ENCODE data around the gene TMEM175.
A peak's percentile ranks its signal among the peaks of the same experiment; 100 is the strongest.

The TMEM175 gene

DNA sequence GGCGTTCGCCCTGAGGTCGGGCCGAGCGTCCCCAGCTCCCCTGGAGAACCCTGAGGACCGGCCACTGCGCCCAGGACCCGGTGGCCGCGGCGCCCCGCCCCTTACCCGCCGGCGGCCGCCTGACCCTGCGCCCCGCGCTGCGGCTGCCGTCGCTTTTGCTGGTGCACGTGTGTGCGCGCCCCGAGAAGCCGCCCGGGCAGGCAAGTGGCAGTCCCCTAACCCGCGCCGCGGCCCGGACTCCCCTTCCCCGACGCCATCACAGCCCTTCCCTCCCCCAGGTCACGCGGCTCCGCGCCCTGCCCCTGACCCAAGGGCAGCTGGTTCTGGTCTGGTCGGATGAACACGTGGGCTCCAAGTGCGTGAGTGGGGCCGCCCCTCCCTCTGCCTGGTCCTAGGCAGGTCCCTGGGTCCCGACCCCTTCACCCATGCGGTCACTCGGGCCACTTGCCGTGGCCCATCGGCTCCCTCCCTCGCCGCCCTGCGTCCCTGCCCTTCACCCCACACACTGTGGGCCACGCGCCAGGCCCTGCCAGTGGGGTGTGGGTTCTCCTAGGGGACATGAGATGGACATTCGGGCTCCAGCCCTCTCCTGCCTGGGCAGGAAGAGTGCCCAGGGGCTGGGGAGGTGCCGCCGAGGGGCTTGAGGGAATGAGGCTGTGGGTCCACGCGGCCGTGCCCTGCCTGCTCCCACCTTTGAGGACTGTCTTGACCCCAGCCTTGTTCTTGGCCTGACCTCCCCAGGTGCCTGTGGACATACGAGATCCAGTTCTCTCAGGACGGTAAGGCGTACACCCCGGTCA, 71.2 kb downstream of the TMEM175 start:
- peaks cover 83% of the 10 kb centered on the region for H3K27me3 Mint-ChIP-seq (ENCODE audit: low read depth)
- no peak overlapping the region for H3K4me3 Mint-ChIP-seq
- peaks cover 7% of the 10 kb centered on the region for H3K4me1 Mint-ChIP-seq
- H3K27ac Mint-ChIP-seq: no peak overlapping the region
- TF ChIP-seq, protein P1, sequence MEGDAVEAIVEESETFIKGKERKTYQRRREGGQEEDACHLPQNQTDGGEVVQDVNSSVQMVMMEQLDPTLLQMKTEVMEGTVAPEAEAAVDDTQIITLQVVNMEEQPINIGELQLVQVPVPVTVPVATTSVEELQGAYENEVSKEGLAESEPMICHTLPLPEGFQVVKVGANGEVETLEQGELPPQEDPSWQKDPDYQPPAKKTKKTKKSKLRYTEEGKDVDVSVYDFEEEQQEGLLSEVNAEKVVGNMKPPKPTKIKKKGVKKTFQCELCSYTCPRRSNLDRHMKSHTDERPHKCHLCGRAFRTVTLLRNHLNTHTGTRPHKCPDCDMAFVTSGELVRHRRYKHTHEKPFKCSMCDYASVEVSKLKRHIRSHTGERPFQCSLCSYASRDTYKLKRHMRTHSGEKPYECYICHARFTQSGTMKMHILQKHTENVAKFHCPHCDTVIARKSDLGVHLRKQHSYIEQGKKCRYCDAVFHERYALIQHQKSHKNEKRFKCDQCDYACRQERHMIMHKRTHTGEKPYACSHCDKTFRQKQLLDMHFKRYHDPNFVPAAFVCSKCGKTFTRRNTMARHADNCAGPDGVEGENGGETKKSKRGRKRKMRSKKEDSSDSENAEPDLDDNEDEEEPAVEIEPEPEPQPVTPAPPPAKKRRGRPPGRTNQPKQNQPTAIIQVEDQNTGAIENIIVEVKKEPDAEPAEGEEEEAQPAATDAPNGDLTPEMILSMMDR (IDR thresholded peaks at IDR 0.05; ENCODE audit: unreplicated experiment in 3 of 3): no peak
- peaks cover 6% of the 10 kb centered on the region for H3K9me3 Mint-ChIP-seq
- H3K36me3 Mint-ChIP-seq (ENCODE audit: low read depth): no peaks in the 10 kb centered on the region

DNA sequence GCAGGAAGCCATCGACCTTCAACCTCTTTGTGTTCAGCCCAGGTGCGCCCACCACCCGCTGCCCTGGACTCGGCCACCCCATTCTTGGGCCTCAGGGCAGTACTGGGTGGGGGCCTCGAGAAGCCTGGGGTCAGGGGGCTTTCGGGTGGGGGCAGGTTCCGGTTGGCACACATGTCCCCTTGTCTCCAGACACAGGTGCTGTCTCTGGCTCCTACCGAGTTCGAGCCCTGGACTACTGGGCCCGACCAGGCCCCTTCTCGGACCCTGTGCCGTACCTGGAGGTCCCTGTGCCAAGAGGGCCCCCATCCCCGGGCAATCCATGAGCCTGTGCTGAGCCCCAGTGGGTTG, 71.8 kb downstream of the TMEM175 start:
- TF ChIP-seq, protein P1 (IDR thresholded peaks at IDR 0.05; ENCODE audit: unreplicated experiment in 3 of 3): no peak
- peaks cover 83% of the 10 kb centered on the region for H3K27me3 Mint-ChIP-seq (ENCODE audit: low read depth)
- no peak overlapping the region for H3K4me3 Mint-ChIP-seq
- H3K36me3 Mint-ChIP-seq (ENCODE audit: low read depth): no peaks in the 10 kb centered on the region
- peaks cover 6% of the 10 kb centered on the region for H3K9me3 Mint-ChIP-seq
- no peak overlapping the region for H3K27ac Mint-ChIP-seq
- H3K4me1 Mint-ChIP-seq: peaks cover 13% of the 10 kb centered on the region

DNA sequence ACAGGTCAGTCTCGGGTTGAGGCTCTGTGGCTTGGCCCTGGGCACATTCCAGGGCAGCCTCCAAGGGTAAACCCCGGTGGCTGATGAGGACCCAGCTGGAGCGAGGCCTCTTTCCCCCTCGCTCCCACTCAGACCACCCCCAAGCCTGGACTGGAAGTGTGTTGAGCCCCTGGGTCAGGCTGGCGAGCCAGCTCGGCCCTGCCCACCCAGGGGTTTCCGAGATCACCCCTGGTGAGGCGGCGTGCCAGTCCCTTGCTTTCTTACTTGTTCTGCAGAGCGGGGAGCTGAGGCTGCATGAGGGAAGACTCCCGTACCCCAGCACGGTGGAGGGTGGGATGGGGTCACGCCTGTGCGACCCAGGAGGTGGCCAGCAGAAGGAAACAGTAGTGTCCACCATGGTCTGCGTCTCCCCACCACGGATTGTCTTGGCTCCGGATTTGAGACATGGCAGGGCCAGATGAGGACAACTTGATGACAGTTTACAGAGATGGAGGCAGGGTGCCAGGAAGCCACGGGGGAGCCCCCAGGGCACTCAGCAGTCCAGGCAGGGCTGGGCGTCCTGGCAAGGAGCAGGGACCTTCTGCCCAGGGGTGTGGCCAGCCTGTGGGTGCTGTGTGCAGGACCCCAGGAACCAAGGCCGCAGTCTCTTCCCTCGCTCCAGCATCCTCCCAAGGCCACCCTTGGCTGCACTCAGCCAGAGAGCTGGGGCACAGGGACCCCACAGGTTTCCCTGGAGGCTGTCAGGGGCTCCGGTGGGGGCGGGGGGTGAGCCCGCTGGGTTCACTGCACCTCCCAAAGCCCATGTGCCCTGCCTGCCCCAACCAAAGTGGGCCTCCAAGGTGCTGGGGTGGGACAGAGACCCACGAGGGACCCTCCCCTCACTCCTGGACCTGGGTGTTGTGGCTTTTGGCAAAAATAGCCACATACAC, 72.6 kb downstream of the TMEM175 start:
- TF ChIP-seq, protein P1 (IDR thresholded peaks at IDR 0.05; ENCODE audit: unreplicated experiment in 3 of 3): no peak
- Mint-ChIP-seq H3K9me3 (peaks cover 6% of the 10 kb centered on the region), H3K27me3 (ENCODE audit: low read depth) (peaks cover 80% of the 10 kb centered on the region), H3K36me3 (ENCODE audit: low read depth) (no peaks in the 10 kb centered on the region), H3K27ac (no peak overlapping the region), H3K4me3 (no peak overlapping the region), H3K4me1 (peaks cover 9% of the 10 kb centered on the region)

DNA sequence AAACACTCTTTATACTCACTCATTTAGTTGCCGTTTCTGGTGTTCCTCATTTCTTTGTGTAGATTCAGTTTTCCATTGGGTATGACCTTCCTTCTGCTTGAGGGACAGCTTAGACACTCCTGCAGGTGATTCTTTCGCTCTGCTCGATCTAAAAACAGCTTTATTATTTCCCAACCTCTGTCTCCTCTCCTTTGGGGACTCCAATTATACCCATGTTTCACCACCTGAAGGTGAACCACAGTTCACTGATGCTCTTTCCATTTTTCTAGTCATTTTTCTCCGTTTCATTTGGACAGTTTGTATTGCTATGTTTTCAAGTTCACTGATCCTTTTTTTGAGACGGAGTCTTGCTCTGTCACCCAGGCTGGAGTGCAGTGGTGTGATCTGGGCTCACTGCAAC, 74.6 kb downstream of the TMEM175 start:
- H3K36me3 Mint-ChIP-seq (ENCODE audit: low read depth): no peaks in the 10 kb centered on the region
- peaks cover 69% of the 10 kb centered on the region for H3K27me3 Mint-ChIP-seq (ENCODE audit: low read depth)
- peak overlapping the region in 1 of 3 experiments; percentile 8 for H3K4me3 Mint-ChIP-seq
- H3K9me3 Mint-ChIP-seq: peaks cover 6% of the 10 kb centered on the region
- peaks cover 9% of the 10 kb centered on the region for H3K4me1 Mint-ChIP-seq
- TF ChIP-seq, protein P1 (IDR thresholded peaks at IDR 0.05; ENCODE audit: unreplicated experiment in 3 of 3): no peak
- H3K27ac Mint-ChIP-seq: no peak overlapping the region
